ENCODE measurements around the gene ACSBG1.
A peak's percentile ranks its signal among the peaks of the same experiment; 100 is the strongest.

Gene ACSBG1

GRCh38 chr15:78234515-78235040 lies at the start of gene ACSBG1:
TSS of gene ACSBG1 (minus strand) at chr15:78234565. CDS start at chr15:78234501, 64 bp downstream.
- no peak for DNase-seq

- no peak for DNase-seq
Observed at GRCh38 chr15:78282324-78282723, 48.0 kb upstream of the ACSBG1 start.

GRCh38 chr15:78280319-78281072 lies 46.1 kb upstream of the ACSBG1 start:
- DNase-seq, result no peak

- DNase-seq, result no peak
Observed at GRCh38 chr15:78276064-78276943, 41.9 kb upstream of the ACSBG1 start.

- no peak for DNase-seq
Observed at GRCh38 chr15:78274994-78275393, 40.6 kb upstream of the ACSBG1 start.

GRCh38 chr15:78272776-78273175 lies 38.4 kb upstream of the ACSBG1 start:
- DNase-seq, result no peak

GRCh38 chr15:78272316-78272715 lies 38.0 kb upstream of the ACSBG1 start:
- DNase-seq, result no peak

- DNase-seq, result no peak
Observed at GRCh38 chr15:78266806-78267205, 32.4 kb upstream of the ACSBG1 start.

- no peak for DNase-seq
Observed at GRCh38 chr15:78266229-78266628, 31.9 kb upstream of the ACSBG1 start.

- no peak for DNase-seq
Observed at GRCh38 chr15:78265752-78266224, 31.4 kb upstream of the ACSBG1 start.

GRCh38 chr15:78265137-78265460 lies 30.7 kb upstream of the ACSBG1 start:
- DNase-seq, result no peak

GRCh38 chr15:78264304-78265136 lies 30.2 kb upstream of the ACSBG1 start, which contains the start of gene DNAJA4:
TSS of gene DNAJA4 (plus strand) at chr15:78264562. CDS start at chr15:78264764, 202 bp downstream.
- peak; percentile 28 for DNase-seq

- DNase-seq, result no peak
Observed at GRCh38 chr15:78263907-78264303, 29.5 kb upstream of the ACSBG1 start.

GRCh38 chr15:78263351-78263781 lies 29.0 kb upstream of the ACSBG1 start:
- DNase-seq, result no peak

GRCh38 chr15:78261062-78261461 lies 26.7 kb upstream of the ACSBG1 start:
- DNase-seq, result no peak

GRCh38 chr15:78260489-78260888 lies 26.1 kb upstream of the ACSBG1 start:
- DNase-seq, result no peak

GRCh38 chr15:78259232-78259631 lies 24.9 kb upstream of the ACSBG1 start:
- DNase-seq, result no peak

GRCh38 chr15:78257681-78258080 lies 23.3 kb upstream of the ACSBG1 start:
- no peak for DNase-seq

GRCh38 chr15:78256044-78256437 lies 21.7 kb upstream of the ACSBG1 start:
- DNase-seq, result no peak

- DNase-seq, result peak; percentile 9
Observed at GRCh38 chr15:78255421-78256043, 21.2 kb upstream of the ACSBG1 start.

GRCh38 chr15:78251136-78251535 lies 16.8 kb upstream of the ACSBG1 start:
- DNase-seq, result no peak

- no peak for DNase-seq
Observed at GRCh38 chr15:78249131-78249530, 14.8 kb upstream of the ACSBG1 start.

Data from NCI-H345 (cell line).